ENCODE measurements around the gene SETD2.

GRCh38 chr3:47007001-47007400, 156.9 kb downstream of the SETD2 start:
- TF ChIP-seq CTCF (conservative IDR thresholded peaks at IDR 0.05; ENCODE audit: low read depth, low read length) (no peak), EZH2phosphoT487 (IDR thresholded peaks at IDR 0.05; ENCODE audit: borderline replicate concordance, low read length) (no peak), EZH2 (IDR thresholded peaks at IDR 0.05; ENCODE audit: low read length, unreplicated experiment) (no peak)
